Activated CD4-positive, CD25-positive, alpha-beta regulatory T cell treated with anti-CD3 and anti-CD28 coated beads, Interleukin-2, amount 50 U/mL, for 72 hours (primary cell): ENCODE measurements around the gene PREP.

Experiments used
- DNase-seq: peaks from one replicate; pipeline ENCODE4 v3.0.0; 2021

PREP gene

GRCh38 chr6:105391705-105392104 lies 11.2 kb downstream of the PREP start:
- no peak for DNase-seq

- DNase-seq = no peak
These were observed 13.3 kb downstream of the PREP start for GRCh38 chr6:105389543-105389942.

GRCh38 chr6:105388392-105388791 lies 14.5 kb downstream of the PREP start:
- no peak for DNase-seq

- no peak for DNase-seq
These were observed 18.9 kb downstream of the PREP start for GRCh38 chr6:105384004-105384403.

- no peak for DNase-seq
These were observed 19.9 kb downstream of the PREP start for GRCh38 chr6:105382958-105383357.

- DNase-seq = no peak
These were observed 20.4 kb downstream of the PREP start for GRCh38 chr6:105382496-105382895.

GRCh38 chr6:105380634-105381033 lies 22.2 kb downstream of the PREP start:
- DNase-seq = no peak

GRCh38 chr6:105375797-105376196 lies 27.1 kb downstream of the PREP start:
- no peak for DNase-seq

GRCh38 chr6:105374010-105374420 lies 28.9 kb downstream of the PREP start:
- no peak for DNase-seq

- DNase-seq = no peak
These were observed 29.4 kb downstream of the PREP start for GRCh38 chr6:105373481-105373880.

GRCh38 chr6:105372849-105373182 lies 30.1 kb downstream of the PREP start:
- no peak for DNase-seq

- no peak for DNase-seq
These were observed 30.6 kb downstream of the PREP start for GRCh38 chr6:105372142-105372848.

- DNase-seq = no peak
These were observed 32.5 kb downstream of the PREP start for GRCh38 chr6:105370351-105370750.

- DNase-seq = no peak
These were observed 33.7 kb downstream of the PREP start for GRCh38 chr6:105369145-105369544.

GRCh38 chr6:105364243-105364642 lies 38.6 kb downstream of the PREP start:
- DNase-seq = no peak

- no peak for DNase-seq
These were observed 39.7 kb downstream of the PREP start for GRCh38 chr6:105363100-105363754.

- no peak for DNase-seq
These were observed 43.2 kb downstream of the PREP start for GRCh38 chr6:105359419-105360370.

- DNase-seq = no peak
These were observed 45.7 kb downstream of the PREP start for GRCh38 chr6:105357165-105357564.

- DNase-seq = no peak
These were observed 50.8 kb downstream of the PREP start for GRCh38 chr6:105352037-105352617.

GRCh38 chr6:105348897-105349296 lies 54.0 kb downstream of the PREP start:
- DNase-seq = no peak

GRCh38 chr6:105346052-105346451 lies 56.8 kb downstream of the PREP start:
- DNase-seq = no peak

GRCh38 chr6:105345506-105345905 lies 57.4 kb downstream of the PREP start:
- no peak for DNase-seq

GRCh38 chr6:105344881-105345370 lies 58.0 kb downstream of the PREP start:
- no peak for DNase-seq
